PC-3 (cell line): ENCODE measurements around the gene RSBN1L.

Experiments
- EZH2 ChIP-seq: fragments of 300-600 bp; sonication (generic); IDR thresholded peaks from one replicate; pipeline ENCODE4 v1.6.1; 2017; ENCODE audit warnings: antibody characterized with exemption, mild to moderate bottlenecking, low read length; ENCODE audit not compliant: unreplicated experiment
- EZH2phosphoT487 ChIP-seq: fragments of 300-600 bp; sonication (generic); IDR thresholded peaks from 2 replicates; pipeline ENCODE4 v1.6.1; 2018; ENCODE audit warnings: mild to moderate bottlenecking, antibody characterized with exemption, low read length, borderline replicate concordance
- TF ChIP-seq, protein P1 (sequence below): fragments of 300-600 bp; sonication (generic); conservative IDR thresholded peaks from 2 replicates; pipeline ENCODE4 v1.5.1; 2017; ENCODE audit warnings: antibody characterized with exemption, low read depth, mild to moderate bottlenecking, low read length

- no peak for TF ChIP-seq EZH2
- TF ChIP-seq, protein P1, sequence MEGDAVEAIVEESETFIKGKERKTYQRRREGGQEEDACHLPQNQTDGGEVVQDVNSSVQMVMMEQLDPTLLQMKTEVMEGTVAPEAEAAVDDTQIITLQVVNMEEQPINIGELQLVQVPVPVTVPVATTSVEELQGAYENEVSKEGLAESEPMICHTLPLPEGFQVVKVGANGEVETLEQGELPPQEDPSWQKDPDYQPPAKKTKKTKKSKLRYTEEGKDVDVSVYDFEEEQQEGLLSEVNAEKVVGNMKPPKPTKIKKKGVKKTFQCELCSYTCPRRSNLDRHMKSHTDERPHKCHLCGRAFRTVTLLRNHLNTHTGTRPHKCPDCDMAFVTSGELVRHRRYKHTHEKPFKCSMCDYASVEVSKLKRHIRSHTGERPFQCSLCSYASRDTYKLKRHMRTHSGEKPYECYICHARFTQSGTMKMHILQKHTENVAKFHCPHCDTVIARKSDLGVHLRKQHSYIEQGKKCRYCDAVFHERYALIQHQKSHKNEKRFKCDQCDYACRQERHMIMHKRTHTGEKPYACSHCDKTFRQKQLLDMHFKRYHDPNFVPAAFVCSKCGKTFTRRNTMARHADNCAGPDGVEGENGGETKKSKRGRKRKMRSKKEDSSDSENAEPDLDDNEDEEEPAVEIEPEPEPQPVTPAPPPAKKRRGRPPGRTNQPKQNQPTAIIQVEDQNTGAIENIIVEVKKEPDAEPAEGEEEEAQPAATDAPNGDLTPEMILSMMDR, result no peak
- no peak for TF ChIP-seq EZH2phosphoT487
Observed at GRCh38 chr7:77716804-77717203, 20.5 kb downstream of the RSBN1L start.
